Heart left ventricle (tissue), 16 donors: Measurements from ENCODE around the gene SYNE4. TPM values are rescaled to one million over a fixed set of nuclear protein-coding genes. Genes with fewer than 3 reads are reported as not detected.

ENCODE experiments used
- ATAC-seq, 4 donors: fragments of 200-7000 bp; cut with Tn5 transposase; one replicate each; pipeline ENCODE4 v1.9.1; 2020 to 2022; ENCODE audit warnings: moderate library complexity in 4 of 4, mild to moderate bottlenecking in 3 of 4, moderate number of reproducible peaks in 1 of 4
- DNase-seq, 5 donors: peaks; one replicate each; pipeline ENCODE4 v3.0.0-alpha.2; 2020
- H3K27ac ChIP-seq, 12 donors: fragments of 200-600 bp; sonication (generic) in 4 of 12; one replicate each; pipeline versions ENCODE4 v1.5.0 to v1.8.0; 2016 to 2022; ENCODE audit warnings: mild to moderate bottlenecking in 2 of 12
- H3K27me3 ChIP-seq, 9 donors: fragments of 200-600 bp; sonication (generic) in 2 of 9; one replicate each; pipeline versions ENCODE4 v1.5.1 to v1.8.0; 2016 to 2022; ENCODE audit warnings: mild to moderate bottlenecking in 3 of 9
- H3K36me3 ChIP-seq, 9 donors: fragments of 200-600 bp; sonication (generic) in 2 of 9; one replicate each; pipeline versions ENCODE4 v1.5.0 to v1.8.0; 2018 to 2022; ENCODE audit warnings: mild to moderate bottlenecking in 2 of 9
- H3K4me1 ChIP-seq, 12 donors: fragments of 200-600 bp; sonication (generic) in 4 of 12; one replicate each; pipeline versions ENCODE4 v1.5.0 to v1.8.0; 2016 to 2022; ENCODE audit warnings: mild to moderate bottlenecking in 3 of 12
- H3K4me3 ChIP-seq, 12 donors: fragments of 200-600 bp; sonication (generic) in 4 of 12; one replicate each; pipeline versions ENCODE4 v1.5.0 to v1.8.0; 2017 to 2022; ENCODE audit warnings: mild to moderate bottlenecking in 9 of 12, moderate library complexity in 4 of 12
- H3K9me3 ChIP-seq, 12 donors: fragments of 200-600 bp; sonication (generic) in 4 of 12; one replicate each; pipeline versions ENCODE4 v1.5.0 to v1.8.0; 2016 to 2022; ENCODE audit warnings: mild to moderate bottlenecking in 1 of 12
- POLR2A ChIP-seq, 2 donors: fragments of 450-650 bp; IDR thresholded peaks; one replicate each; pipeline ENCODE4 v1.6.1; 2017; ENCODE audit warnings: antibody characterized with exemption in 2 of 2, mild to moderate bottlenecking in 2 of 2, moderate library complexity in 2 of 2
- WGBS, 4 donors: extraction: QIAGEN DNeasy Blood & Tissue Kit in 2 of 4; methylation state at CpG; one replicate each; pipeline versions ENCODE4 v1.1.5 to v1.1.7; 2013 to 2018; 5-methylcytosine and 5-hydroxymethylcytosine counted together
- intact Hi-C, 10 donors: fragments of 100-400 bp; cut with DNase I; formaldehyde crosslinking; loops; one replicate each; pipeline versions ENCODE4 v1.11.1 to v1.14.2; 2022
- polyA plus RNA-seq, 2 donors: library from polyadenylated mRNA; stranded (reverse); fragments of 200-250 nt; gene quantifications; one replicate each; pipeline ENCODE4 v1.2.3, GENCODE V29; 2013
- total RNA-seq, 9 donors: library from RNA; depleted of rRNA in 2 of 9; stranded (reverse); fragments of >200 nt in 2 of 9; fragmentation: NEBNext Ultra II Directional in 3 of 9; extraction: Animal tissue kit (Norgen Biotek cat#: 25700) in 3 of 9; gene quantifications; one replicate each; pipeline versions ENCODE4 v1.1.0 to v1.2.4, GENCODE V29; 2016 to 2023
- TF ChIP-seq, protein P1 (sequence below), 12 donors: fragments of 200-600 bp; sonication (generic) in 4 of 12; IDR thresholded peaks; one replicate each; pipeline versions ENCODE4 v1.5.0 to v1.8.0; 2018 to 2022; ENCODE audit warnings: antibody characterized with exemption in 12 of 12, mild to moderate bottlenecking in 5 of 12
- donor health status: ischemic (EF 13 %, LVEDD 7.1; RV severe dilation, severe dysfunction).
- donor health status: healthy with polysubstance abuse.
- donor health status: DM: no; HTN: yes; CAD: no.
- donor health status: DM: no; HTN: no; CAD: no.
- donor health status: ischemic (EF 25% LVEDD 6.9; RV normal size, moderate dysfunction).
- donor health status: ischemic (EF 25% LVEDD 5.7; RV mildly dilated, moderate dysfunction).
- donor health status: healthy.
- donor health status: DM: yes; HTN: yes; CAD: no.
- donor health status: ischemic (EF 35%, LVEDD 5.7; RV mildly dilated, moderate dysfunction).
- donor health status: nonischemic (EF 11% LVEDD 7.7; RV severe dilation, severe dysfunction).
- donor health status: DM: yes; HTN: yes; CAD: no.
- donor health status: PGD.
- donor health status: ischemic (EF 29% LVEDD 5.4; RV normal size, mild dysfunction).
- donor health status: nonischemic (EF 23%, LVEDD 6.1; RV moderate dilation, normal function).

The SYNE4 gene
- total and polyA plus RNA-seq, 11 donors = 0.12 to 0.50 (median 0.17) TPM; not detected in 4

GRCh38 chr19:35992907-35993765 lies 15.5 kb downstream of the SYNE4 start:
- H3K27ac ChIP-seq = no peak overlapping the region
- DNase-seq (no peak), ATAC-seq (no peak)
- peaks cover 0 to 10% (median 0%) of the 10 kb centered on the region in 9 donors for H3K27me3 ChIP-seq
- intact Hi-C loops = loop anchor here in 2 of 10 donors (5.0 to 10.0 kb wide), 2 partner anchors 119 to 122 kb away; partner anchors contain the start of genes OVOL3 (in 2 of the 2), POLR2I (in 2 of the 2) and TBCB (in 1 of the 2)
- TF ChIP-seq, protein P1, sequence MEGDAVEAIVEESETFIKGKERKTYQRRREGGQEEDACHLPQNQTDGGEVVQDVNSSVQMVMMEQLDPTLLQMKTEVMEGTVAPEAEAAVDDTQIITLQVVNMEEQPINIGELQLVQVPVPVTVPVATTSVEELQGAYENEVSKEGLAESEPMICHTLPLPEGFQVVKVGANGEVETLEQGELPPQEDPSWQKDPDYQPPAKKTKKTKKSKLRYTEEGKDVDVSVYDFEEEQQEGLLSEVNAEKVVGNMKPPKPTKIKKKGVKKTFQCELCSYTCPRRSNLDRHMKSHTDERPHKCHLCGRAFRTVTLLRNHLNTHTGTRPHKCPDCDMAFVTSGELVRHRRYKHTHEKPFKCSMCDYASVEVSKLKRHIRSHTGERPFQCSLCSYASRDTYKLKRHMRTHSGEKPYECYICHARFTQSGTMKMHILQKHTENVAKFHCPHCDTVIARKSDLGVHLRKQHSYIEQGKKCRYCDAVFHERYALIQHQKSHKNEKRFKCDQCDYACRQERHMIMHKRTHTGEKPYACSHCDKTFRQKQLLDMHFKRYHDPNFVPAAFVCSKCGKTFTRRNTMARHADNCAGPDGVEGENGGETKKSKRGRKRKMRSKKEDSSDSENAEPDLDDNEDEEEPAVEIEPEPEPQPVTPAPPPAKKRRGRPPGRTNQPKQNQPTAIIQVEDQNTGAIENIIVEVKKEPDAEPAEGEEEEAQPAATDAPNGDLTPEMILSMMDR (IDR thresholded peaks at IDR 0.05) = no peak
- no peak for TF ChIP-seq POLR2A (IDR thresholded peaks at IDR 0.05)
- peaks cover 4 to 31% (median 19%) of the 10 kb centered on the region in 12 donors for H3K4me1 ChIP-seq
- peaks cover 0 to 10% (median 2%) of the 10 kb centered on the region in 9 donors for H3K36me3 ChIP-seq
- no peak overlapping the region for H3K4me3 ChIP-seq
- WGBS, 4 donors = 93 to 95% (median 94%) methylated on average over 8 of the region's 8 CpGs
- peaks cover 0 to 7% (median 0%) of the 10 kb centered on the region in 12 donors for H3K9me3 ChIP-seq

DNA sequence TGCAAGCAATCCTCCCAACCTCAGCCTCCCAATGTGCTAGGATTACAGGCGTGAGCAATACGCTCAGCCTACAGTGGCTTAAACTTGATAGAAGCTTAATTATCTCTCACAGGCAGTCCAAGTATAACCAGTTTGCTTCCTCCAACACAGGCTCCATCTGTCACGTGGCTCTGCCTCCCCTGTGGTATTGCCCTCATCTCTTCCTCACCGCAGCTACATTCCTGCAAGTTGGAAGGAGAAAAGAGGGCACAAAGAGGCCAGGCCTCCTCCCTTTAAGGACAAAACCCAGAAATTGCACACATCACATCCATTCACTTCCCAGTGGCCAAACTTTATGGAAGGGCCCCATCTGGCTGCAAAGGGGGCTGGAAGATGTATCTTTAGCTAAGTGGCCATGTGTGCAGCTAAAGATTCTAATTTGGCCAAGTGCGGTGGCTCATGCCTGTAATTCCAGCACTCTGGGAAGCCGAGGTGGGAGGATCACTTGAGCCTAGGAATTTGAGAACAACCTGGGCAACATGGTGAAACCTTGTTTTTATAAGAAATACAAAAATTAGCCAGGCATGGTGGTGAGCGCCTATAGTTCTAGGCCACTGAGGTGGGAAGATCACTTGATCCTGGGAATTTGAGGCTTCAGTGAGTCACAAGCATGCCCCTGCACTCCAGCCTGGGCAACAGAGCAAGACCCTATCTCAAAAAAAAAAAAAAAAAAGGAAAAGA lies 16.7 kb downstream of the SYNE4 start:
- H3K9me3 ChIP-seq = peaks cover 0 to 7% (median 0%) of the 10 kb centered on the region in 12 donors
- H3K36me3 ChIP-seq = no peaks in the 10 kb centered on the region
- TF ChIP-seq, protein P1 (IDR thresholded peaks at IDR 0.05) = no peak
- TF ChIP-seq POLR2A (IDR thresholded peaks at IDR 0.05) = no peak
- peaks cover 4 to 32% (median 19%) of the 10 kb centered on the region in 12 donors for H3K4me1 ChIP-seq
- WGBS, 4 donors = 66 to 79% (median 76%) methylated on average over 7 of the region's 7 CpGs
- intact Hi-C loops = loop anchor here in 2 of 10 donors (5.0 to 10.0 kb wide), 2 partner anchors 120 to 123 kb away; partner anchors contain the start of genes OVOL3 (in 2 of the 2), POLR2I (in 2 of the 2) and TBCB (in 1 of the 2)
- peaks cover 0 to 19% (median 10%) of the 10 kb centered on the region in 9 donors for H3K27me3 ChIP-seq
- no peak overlapping the region for H3K27ac ChIP-seq
- no peak for ATAC-seq
- no peak overlapping the region for H3K4me3 ChIP-seq
- DNase-seq = no peak

DNA sequence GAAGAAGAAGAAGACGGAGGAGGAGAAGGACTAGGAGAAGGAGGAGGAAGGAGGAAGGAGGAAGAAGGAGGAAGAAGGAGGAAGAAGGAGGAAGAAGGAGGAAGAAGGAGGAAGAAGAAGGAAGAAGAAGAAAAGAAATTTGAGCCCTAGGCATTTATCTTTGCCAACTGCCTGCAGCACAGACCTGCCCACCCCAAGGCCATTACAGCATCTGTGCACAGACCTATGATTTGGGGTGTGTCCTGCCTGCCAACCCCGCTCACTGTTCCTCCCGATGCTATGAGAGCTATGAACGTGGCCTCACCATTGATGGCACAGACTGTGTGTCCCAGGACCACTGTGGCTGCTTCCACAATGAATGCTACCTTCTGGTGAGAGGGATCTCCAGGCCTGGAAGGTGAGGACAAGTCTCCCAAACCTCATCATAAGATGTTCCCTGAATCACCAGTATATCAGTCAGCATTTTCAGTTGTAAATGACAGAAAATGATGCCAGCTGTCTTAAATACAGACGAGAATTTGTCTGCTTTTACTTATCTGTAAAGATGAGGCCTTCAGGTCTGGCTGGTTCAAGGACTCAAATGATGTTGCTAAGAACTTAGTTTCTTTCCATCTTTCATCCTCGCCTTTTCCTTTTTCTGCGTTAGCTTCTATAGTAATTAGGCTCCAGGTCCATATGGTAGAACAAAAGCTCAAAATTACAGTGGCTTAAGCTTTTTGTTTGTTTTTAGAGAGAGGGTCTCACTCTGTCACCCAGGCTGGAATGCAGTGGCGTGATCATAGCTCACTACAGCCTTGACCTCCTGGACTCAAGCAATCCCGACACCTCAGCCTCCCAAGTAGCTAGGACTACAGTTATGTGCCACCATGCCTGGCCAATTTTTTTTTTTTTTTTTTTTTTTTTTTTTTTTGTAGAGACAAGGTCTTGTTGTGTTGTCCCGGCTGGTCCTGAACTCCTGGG lies 17.6 kb downstream of the SYNE4 start:
- intact Hi-C loops = loop anchor here in 2 of 10 donors (5.0 to 10.0 kb wide), 2 partner anchors 121 to 124 kb away; partner anchors contain the start of genes OVOL3 (in 2 of the 2), POLR2I (in 2 of the 2) and TBCB (in 1 of the 2)

More for the DNA sequence above, 17.6 kb downstream of the SYNE4 start:
- Histone ChIP-seq H3K9me3 (peaks cover 0 to 7% (median 0%) of the 10 kb centered on the region in 12 donors), H3K27me3 (peaks cover 7 to 28% (median 19%) of the 10 kb centered on the region in 9 donors), H3K4me3 (no peak overlapping the region), H3K36me3 (no peaks in the 10 kb centered on the region), H3K4me1 (peaks cover 0 to 25% (median 11%) of the 10 kb centered on the region in 12 donors), H3K27ac (no peak overlapping the region)
- TF ChIP-seq, protein P1 (IDR thresholded peaks at IDR 0.05) = no peak
- TF ChIP-seq POLR2A (IDR thresholded peaks at IDR 0.05) = no peak
- no peak for DNase-seq
- WGBS, 4 donors = 82 to 87% (median 83%) methylated on average over 10 of the region's 10 CpGs
- ATAC-seq = no peak
